DLD1 (cell line): ENCODE data around the gene ABLIM1.

ENCODE experiments used
- in situ Hi-C: cut with HindIII; loops from 2 replicates; pipeline ENCODE4 v1.10.0; 2017; ENCODE audit warnings: low sequenced_read_pairs

Gene ABLIM1

GRCh38 chr10:114593816-114594468 is 64.1 kb downstream of the ABLIM1 start:
- in situ Hi-C loops, result no loop called here

- in situ Hi-C loops, result no loop called here
These were observed 64.8 kb downstream of the ABLIM1 start for GRCh38 chr10:114593240-114593792.

DNA sequence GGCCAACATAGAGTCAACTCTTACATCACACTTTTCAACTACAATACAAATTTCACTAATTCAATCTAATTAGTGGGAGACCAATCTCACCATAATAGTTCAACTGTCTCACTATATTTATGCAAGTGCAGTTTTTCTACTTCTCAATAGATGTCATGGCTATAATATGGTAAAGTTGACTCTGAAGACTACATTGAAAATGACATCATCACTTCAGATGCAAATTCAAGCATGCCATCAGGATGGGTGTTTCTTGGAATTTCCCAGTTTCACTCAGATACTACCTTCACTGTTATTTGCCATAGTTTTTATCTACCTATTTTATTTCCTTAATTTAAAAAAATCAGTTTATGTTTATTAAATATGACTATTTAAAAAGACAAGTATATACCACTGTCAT is 67.1 kb downstream of the ABLIM1 start:
- in situ Hi-C loops, result no loop called here

DNA sequence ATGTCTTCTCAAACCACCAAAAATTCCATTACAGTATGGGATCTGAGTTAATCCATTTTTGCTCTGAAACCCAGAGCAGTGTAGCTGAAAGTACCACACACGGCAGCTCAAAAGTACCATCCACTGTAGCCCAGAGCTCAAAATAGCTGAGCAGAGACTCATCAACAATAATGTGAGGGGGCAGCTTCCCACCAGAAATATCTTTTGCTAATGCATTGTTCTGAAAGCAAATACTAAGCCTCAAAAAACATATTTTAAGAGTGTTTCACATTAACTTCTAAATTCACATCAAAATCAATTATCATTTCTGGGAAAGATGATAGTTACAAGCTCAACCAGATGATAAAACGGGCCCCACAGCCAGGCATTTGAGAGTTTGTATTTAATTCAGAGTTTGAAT is 73.7 kb downstream of the ABLIM1 start:
- in situ Hi-C loops, result no loop called here

- in situ Hi-C loops, result no loop called here
These were observed 77.0 kb downstream of the ABLIM1 start for GRCh38 chr10:114581071-114581470.

DNA sequence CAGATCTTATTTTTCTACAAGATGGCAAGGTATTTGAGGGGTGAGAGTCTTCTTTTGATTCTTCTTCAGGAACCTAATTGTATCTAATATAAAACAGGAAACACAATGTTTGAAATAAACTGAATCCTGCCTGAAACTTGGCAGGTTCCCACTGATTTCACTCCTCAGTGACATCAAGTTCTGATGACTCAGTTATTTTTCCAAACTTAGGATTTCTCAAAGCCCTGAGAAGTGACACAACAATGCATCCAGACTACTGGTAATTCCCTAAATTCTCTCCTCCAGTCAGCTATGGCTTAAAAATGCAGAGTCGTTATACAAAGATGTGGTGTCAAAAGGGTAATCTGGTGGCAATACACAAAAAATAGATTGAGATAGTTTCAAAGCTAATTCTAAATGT is 80.9 kb downstream of the ABLIM1 start:
- in situ Hi-C loops, result no loop called here

GRCh38 chr10:114576716-114577115 is 81.4 kb downstream of the ABLIM1 start:
- in situ Hi-C loops, result no loop called here

GRCh38 chr10:114576132-114576487 is 82.0 kb downstream of the ABLIM1 start:
- in situ Hi-C loops, result no loop called here

DNA sequence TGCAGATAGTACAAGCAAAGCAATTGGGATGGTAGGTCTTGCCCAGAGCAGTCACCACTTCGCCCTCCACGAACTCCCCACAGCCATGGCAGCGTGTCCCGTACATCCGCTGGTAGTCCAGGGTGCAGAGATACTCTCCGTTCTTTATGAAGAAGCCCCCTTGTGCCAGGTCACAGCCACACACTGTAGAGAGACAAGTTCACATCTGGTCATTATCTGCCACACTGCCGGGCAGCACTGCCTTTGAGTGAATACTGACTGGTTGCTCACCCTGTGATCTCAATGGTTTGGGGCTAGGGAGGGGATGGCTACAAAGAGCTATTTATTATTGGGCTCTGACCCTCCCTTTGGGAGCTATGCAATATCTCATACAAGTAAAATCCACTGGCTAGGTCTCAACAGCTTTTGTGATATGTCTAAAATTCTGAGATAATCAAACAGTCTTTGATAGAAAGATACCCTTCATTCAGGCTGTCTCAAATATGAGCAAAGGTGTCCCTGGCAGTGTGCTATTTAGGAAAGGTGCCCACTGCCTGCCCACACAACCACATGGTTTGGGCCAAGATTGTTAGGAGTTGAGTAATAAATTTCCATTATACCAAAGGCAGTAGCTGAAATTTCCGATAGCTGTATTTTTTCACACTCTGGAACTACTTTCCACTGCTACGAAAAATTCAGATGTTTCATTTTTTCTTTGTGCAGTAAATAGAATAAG is 82.5 kb downstream of the ABLIM1 start:
- in situ Hi-C loops, result no loop called here

DNA sequence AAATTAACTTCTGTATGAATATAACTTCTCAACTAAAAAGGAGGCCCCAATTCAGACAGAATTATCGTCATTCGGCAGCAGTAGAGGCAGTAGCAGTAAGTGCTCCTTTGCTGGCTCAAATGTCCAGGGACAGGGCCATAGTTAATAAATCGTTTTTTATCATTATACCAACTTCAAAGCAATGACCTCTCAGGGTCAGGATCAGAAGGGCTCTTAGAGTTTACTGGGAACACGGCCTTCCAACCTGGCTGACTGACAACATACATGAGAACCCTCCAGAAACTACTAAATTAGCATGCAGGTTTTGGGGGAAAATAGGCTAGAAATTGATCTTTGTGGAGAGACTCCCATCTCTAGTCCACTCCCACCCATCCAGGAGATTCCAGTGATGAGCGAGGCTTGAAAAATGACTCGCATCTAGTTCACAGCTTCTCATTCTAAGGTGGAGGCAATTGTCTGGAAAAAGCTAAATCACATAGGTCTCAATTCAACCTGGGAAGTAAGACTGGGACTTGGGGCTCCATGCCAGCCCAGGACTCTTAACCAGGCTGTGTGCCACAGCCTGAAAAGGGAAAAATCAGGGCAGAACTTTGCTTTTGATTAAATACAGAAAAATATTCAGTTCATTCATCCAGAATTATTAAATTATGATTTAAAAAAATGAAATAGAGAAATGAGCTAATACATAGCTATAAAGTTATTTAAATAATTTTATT is 84.6 kb downstream of the ABLIM1 start:
- in situ Hi-C loops, result no loop called here

DNA sequence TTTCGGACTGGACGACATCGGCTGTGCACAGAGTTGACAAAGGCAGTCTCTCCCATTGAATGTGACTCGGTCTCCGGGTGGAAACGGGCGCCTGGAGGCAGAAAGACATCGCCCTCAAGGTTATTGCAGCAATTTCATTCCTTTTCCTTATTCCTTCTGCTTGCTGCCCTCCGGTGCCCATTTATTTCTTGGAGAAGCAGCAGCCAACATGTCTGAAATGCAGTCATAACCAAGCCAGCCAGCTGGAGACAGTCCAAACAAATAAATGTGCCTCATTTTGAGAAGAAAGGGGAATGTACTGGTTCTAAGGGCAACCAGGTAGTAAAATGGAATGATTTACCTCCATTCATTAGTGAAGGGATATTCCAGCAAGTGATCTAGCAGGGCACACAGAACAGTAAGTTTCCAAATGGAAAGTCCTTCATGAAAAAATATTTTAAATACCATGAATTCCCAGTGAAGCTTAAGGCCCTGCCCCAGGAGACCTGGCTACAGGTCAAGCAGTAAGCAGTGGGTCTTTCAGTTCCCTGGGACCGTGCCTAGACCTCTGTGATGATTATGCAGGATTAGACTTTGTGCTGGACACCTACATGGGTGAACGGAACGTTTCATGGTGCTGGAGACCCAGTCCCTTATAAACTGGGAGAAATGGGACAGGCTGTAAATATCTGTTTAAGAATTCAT is 86.6 kb downstream of the ABLIM1 start:
- in situ Hi-C loops, result no loop called here

DNA sequence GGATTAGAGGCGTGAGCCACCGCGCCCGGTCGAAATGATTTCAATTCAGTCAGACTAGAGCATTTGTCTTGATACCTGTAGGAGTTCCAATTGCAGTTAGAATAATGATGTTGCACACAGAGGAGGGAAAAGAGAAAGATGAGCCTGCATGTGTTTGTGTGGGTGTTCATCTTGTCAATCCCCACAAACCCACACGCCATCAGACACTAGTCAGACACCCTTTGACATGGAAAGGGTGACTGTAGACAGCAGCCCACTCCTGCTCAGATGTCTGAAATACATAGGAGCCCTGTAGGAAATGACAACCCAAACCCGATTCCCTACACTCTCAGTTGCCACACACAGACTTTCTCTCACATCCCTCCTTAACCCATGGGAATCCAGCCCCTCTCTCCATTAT is 92.0 kb downstream of the ABLIM1 start:
- in situ Hi-C loops, result no loop called here

DNA sequence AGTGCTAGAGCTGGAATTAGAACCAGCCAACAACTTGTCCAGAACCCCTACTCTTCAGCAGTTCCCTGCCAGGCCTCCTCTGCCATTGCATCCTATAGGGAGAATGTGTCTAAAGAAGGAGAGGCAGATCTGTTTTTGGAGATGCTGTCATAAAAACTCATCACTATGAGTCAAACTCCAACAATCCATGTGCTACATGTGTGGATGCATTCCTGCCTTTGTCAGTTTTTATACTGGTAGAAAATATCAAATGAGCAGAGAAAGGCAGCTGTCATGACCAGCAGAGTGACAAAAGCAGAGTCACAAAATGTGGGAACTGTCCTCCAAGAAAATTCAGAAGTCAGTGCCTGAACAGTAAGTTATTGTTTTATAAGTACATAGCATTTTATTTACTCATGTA is 93.0 kb downstream of the ABLIM1 start:
- in situ Hi-C loops, result no loop called here

- in situ Hi-C loops, result no loop called here
These were observed 97.0 kb downstream of the ABLIM1 start for GRCh38 chr10:114561008-114561523.

DNA sequence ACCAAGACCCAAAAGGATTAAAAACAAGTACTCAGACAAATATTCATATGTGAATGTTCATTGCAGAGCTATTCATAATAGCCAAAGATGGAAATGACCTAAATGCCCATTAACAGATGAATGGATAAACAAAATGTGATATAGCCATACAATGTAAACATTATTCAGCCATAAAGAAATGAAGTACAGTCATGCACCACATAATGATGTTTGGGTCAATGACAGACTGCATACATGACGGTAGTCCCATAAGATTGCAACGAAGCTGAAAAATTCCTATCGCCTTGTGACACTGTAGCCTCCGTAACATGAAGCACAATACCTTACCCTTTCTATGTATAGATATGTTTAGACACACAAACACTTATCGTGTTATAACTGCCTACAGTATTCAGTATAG is 97.9 kb downstream of the ABLIM1 start:
- in situ Hi-C loops, result no loop called here

DNA sequence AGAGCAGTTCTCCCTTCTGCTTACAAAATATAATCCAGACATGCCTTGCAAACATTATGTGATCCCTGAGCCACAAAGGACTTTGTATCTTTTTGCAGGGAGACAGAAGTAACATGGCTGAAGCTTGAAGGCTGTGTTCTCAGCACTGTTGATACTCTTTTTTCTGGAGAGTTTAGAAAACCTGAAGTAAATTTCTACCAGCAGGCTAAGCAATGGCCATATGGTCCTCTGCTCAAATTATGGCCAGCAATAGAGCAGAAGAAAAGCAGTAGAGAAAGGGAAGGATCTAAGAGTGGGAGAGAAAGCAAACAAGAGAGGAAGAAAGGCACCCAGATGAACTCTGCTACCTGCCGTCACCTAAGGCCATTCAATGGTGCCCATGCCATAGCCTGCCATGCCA is 98.4 kb downstream of the ABLIM1 start:
- in situ Hi-C loops, result loop anchor here (5.0 kb wide), 2 partner anchors 87 to 138 kb away; no protein-coding TSS in a partner anchor

DNA sequence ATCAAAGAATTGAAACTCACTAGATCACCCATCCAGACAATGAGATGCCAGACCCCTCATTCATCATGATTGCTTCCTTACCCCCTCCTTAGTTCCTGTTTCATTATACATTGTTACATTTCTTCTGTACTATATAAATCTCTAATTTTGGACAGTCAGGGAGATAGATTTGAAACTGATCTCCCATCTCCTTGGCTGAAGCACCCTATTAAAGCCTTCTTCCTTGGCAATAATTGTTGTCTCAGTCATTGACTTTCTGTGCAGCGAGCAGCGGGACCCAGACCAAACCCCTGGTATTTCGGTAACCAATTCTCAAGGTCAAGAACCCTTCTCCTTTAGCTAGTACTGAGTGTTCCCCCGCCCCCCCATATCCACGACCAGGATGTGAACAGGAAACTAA is 100.2 kb downstream of the ABLIM1 start:
- in situ Hi-C loops, result loop anchor here (5.0 kb wide), 2 partner anchors 86 to 139 kb away; no protein-coding TSS in a partner anchor

DNA sequence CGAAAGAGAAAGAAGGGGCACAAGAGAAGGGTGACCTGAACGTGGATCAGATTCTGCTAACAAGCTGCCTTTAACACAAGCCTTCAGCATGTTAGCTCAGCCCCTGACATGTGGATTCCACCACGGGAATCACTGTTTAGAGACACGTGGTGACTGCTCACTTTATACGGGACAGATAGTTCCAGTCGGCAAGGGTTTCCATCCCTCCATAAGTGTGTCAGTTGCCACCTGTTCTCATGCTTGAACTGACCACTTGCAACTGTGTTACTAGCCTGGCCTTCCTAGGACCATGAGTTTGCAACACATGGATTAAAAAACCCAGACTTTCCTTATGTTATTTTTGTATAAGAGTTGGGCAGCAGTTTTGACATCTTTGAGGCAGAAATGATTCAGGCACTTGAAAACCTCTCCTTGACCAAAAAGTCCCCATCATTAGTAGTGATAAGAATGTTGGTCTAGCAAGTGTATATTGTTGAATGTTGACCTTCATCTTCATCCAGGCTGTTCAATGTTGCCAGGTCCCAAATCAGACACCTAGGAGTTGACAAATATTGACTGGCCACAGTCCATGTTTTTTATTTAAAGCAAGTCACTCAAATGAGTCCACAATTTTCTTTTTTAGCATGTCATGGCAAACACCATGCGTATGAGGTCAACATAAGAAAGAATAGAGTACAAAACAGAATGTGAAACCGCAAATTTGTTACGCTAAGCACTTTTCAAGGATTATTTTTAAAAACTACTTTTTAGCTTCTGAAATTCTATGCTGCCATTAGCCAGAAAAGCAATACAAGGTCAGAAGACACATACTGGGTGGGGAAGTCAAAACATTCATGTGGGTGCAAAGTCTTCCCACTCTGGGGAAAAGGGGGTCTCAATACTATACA is 101.6 kb downstream of the ABLIM1 start:
- in situ Hi-C loops, result loop anchor here (5.0 kb wide), 2 partner anchors 84 to 141 kb away; no protein-coding TSS in a partner anchor

- in situ Hi-C loops, result no loop called here
These were observed 104.6 kb downstream of the ABLIM1 start for GRCh38 chr10:114553436-114553835.

DNA sequence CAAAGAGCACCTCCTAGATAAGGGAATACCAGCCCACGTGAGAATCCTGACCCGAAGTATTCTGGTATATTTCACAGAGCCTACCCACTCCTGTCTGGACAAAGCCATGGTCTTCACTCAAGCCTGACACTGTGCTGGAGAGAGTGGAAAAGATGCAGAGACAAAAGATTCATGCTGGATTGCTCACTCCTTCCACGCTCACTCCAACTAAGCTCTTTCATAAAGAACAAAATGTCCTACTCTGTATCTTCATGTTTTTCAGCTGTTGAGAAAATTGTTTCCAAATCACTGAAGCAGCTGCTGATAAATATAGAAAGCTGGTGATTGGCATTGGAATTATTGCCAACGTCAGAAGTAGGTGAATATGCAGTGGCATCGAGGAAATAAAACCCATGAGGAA is 106.0 kb downstream of the ABLIM1 start:
- in situ Hi-C loops, result no loop called here
